HL-60/S4 (cell line): ENCODE measurements around the gene CLSTN3.

Source experiments
- in situ Hi-C: fragments of 300-500 bp; cut with MboI; formaldehyde crosslinking; loops from 2 replicates; pipeline ENCODE4 v1.14.3; 2022; ENCODE audit warnings: low sequenced_read_pairs

CLSTN3 gene

GRCh38 chr12:7129872-7130691 lies at the start of gene CLSTN3:
TSS of gene CLSTN3 (plus strand) at chr12:7130371. CDS start at chr12:7130649, 278 bp downstream.
- in situ Hi-C loops = no loop called here

- in situ Hi-C loops = no loop called here
These were observed 49.1 kb upstream of the CLSTN3 start for GRCh38 chr12:7081037-7081436.

- in situ Hi-C loops = no loop called here
These were observed 47.0 kb upstream of the CLSTN3 start for GRCh38 chr12:7083125-7083524.

- in situ Hi-C loops = no loop called here
These were observed 40.8 kb upstream of the CLSTN3 start for GRCh38 chr12:7089196-7089871.

GRCh38 chr12:7090222-7090998 lies 39.8 kb upstream of the CLSTN3 start:
- in situ Hi-C loops = no loop called here

- in situ Hi-C loops = no loop called here
These were observed 39.0 kb upstream of the CLSTN3 start for GRCh38 chr12:7091171-7091570.

DNA sequence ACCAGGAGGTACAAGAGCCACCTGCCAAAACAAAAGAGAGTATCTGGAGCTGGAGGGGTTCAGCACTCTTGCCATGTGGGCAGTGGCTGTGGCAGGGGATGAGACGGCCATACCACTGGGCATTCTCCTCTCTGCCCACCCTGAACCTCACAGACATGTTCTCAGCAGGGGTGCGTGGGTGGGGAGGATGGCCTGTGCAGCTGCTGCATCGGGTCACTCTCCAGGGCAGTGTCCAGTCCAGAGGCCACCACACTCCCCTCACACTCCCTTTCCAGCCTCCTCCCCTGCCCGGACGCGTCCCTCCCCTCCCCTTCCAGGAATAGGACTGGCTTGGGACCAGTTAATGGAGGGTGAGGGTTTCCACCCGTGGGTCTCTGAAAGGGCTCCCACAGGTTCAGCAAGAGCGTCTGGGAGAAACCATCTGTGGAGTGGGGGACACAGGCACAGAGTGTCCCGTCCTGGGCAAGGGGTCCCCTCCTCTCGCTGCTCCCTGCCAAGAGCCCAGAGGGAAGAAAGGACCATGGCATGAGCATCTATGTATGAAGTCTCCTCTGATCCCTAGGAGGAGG lies 38.4 kb upstream of the CLSTN3 start:
- in situ Hi-C loops = no loop called here

- in situ Hi-C loops = no loop called here
These were observed 37.8 kb upstream of the CLSTN3 start, which contains the start of gene C1R for GRCh38 chr12:7092229-7092985. TSS of gene C1R (minus strand) at chr12:7092445. CDS start at chr12:7092388, 57 bp downstream.

- in situ Hi-C loops = no loop called here
These were observed 37.1 kb upstream of the CLSTN3 start for GRCh38 chr12:7092986-7093460.

GRCh38 chr12:7093486-7093885 lies 36.7 kb upstream of the CLSTN3 start:
- in situ Hi-C loops = no loop called here

- in situ Hi-C loops = no loop called here
These were observed 36.3 kb upstream of the CLSTN3 start for GRCh38 chr12:7093892-7094291.

DNA sequence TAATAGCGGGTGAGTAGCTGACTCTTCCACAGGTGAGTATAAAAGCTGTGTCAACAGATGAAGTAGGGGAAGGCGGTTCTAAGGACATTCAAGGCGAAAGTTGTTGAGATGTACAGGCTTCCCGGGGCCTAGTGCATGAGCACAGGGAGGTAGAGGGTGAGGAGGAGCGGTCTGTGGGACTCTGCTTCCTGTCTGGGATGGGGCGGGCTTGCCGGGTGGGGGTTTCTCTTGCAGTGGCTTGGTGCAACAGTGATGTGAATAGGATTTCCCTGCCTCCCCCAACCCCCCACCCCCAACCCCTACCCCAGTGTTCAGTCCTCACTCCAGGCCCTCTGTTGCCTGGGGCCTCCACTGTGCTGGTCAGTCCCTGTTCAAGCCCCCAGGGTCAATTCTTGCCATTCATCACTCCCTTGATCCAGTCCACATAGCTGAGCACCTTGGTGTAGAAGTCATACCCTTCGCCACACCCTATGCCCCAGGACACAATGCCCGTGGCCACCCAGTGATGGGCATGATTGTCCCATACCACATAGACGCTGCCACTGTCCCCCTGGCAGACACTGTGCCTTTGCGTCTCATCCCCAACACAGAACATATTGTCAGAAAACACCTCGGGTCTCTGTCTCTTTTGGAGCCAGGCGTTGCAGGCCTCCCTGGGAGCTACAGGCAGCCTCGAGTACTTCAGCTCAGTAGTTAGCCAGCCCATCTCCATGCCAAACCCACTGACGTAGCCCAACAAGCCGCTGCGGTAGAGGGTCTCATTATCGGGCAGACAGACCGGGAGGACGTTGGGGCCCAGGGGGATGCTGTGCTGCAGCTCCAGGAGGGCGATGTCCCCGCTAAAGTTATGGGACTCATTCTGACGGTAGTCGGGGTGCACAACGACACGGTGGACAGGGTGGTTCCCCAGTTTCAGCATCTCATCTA lies 33.9 kb upstream of the CLSTN3 start:
- in situ Hi-C loops = no loop called here

GRCh38 chr12:7096979-7097378 lies 33.2 kb upstream of the CLSTN3 start:
- in situ Hi-C loops = no loop called here

DNA sequence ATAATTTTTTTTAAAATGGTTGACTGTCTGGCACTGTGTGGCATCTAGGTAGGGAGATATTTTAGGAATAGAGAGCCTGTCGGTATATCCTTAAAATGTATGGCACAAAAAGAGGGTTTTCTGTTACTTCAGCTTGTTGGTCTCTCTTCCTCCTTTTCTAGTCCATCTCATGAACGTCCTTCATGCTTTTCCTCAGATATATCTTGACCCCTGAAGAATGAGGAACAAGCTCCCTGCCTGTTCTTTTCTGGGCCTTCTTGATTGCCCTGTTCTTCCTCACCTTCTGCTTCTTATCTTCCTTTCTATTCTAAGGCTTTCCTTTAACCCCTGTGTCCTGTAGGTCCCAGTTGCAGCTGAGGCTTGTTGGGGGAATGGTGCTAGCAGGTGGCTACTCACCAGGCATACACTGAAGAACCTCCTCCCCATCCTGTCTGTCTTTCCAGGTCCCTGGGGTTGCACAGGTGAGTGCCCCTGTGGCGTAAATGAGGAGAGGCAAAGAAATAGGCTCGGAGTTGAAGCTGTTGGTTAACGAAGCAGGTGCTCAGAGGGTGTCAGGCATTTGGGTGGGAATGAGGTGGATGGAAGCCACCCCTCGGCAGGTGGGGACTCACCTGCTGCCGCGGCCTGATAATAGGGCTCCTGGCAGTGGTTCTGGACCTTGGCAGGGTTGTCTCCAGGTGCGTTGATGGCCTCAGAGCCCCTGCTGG lies 30.7 kb upstream of the CLSTN3 start:
- in situ Hi-C loops = no loop called here

GRCh38 chr12:7100239-7100638 lies 29.9 kb upstream of the CLSTN3 start:
- in situ Hi-C loops = loop anchor here (25.0 kb wide), 1 partner anchor 163 kb away; the partner anchor contains the start of genes ATN1, C12orf57 and RNU7-1

- in situ Hi-C loops = loop anchor here (25.0 kb wide), 1 partner anchor 164 kb away; the partner anchor contains the start of genes ATN1, C12orf57 and RNU7-1
These were observed 29.0 kb upstream of the CLSTN3 start for GRCh38 chr12:7101047-7101693.

DNA sequence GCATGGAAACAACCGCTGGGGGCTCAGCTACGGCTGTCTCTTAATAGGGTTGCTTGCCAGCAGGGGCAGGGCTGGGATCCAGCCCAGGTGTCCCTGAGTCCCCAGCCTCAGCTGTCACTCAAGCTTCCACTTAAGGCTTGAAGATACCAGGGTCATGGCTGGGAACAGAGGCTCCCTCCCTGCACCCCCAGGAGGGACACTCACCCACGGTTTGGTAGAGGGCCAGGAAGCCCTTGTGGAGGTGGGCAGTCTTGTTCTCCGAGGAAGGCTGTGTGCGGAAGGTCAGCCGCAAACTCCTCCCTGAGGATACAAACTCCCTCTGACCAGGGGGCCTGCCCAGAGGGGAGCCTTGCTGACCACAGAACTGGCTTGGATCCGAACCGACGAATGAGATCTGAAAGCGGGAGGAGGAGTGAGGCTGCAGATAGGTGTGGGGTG lies 28.5 kb upstream of the CLSTN3 start:
- in situ Hi-C loops = loop anchor here (25.0 kb wide), 1 partner anchor 164 kb away; the partner anchor contains the start of genes ATN1, C12orf57 and RNU7-1
